ENCODE measurements around the gene TRIM32. TPM values are rescaled to one million over a fixed set of nuclear protein-coding genes. Genes with fewer than 3 reads are reported as not detected.

Gene TRIM32
- total RNA-seq, 6 experiments from 2014 or later = 5.2 to 8.4 (median 6.6) TPM

DNA sequence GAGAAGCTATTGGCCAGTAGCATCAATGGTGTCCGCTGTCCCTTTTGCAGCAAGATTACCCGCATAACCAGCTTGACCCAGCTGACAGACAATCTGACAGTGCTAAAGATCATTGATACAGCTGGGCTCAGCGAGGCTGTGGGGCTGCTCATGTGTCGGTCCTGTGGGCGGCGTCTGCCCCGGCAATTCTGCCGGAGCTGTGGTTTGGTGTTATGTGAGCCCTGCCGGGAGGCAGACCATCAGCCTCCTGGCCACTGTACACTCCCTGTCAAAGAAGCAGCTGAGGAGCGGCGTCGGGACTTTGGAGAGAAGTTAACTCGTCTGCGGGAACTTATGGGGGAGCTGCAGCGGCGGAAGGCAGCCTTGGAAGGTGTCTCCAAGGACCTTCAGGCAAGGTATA is 10.8 kb downstream of the TRIM32 start:
- no peak overlapping the region for H3K27ac ChIP-seq
- 97% methylated on average over 7 of the region's 16 CpGs for WGBS (ENCODE audit: insufficient coverage, low coverage, low lambda C conversion rate, missing lambda C conversion rate)
- no peaks in the 10 kb centered on the region for H3K9me3 ChIP-seq
- no peaks in the 10 kb centered on the region for H3K4me1 ChIP-seq
- DNase-seq (no peak), ATAC-seq (no peak)
- intact Hi-C loops (cut with DNase I) = no loop called here
- no peak for TF ChIP-seq POLR2A (IDR thresholded peaks at IDR 0.05)
- no peak for TF ChIP-seq CTCF (IDR thresholded peaks at IDR 0.05)
- no peak overlapping the region for H3K4me3 ChIP-seq
- H3K36me3 ChIP-seq = peaks cover 0 to 18% (median 12%) of the 10 kb centered on the region in 4 donors
- H3K27me3 ChIP-seq = no peaks in the 10 kb centered on the region

DNA sequence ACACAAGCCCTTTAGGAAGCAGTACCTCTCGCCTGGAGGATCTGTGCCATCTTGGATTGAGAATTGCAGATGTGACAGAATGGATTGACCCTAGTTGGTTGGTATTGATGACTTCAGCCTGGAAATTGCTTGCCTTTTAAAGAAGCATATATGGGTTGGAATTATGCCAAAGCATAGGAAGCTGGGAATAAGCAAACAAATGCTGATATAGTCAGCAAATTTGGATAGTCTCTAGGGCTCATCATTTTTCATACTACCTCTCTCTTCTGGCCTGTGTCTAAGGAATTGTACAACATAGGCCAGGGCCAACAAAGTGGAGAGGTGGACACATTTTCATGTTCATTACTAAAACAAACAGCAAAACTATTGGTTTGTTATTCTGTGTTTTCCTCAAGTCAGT is 13.2 kb downstream of the TRIM32 start:
- 100% methylated on average over 1 of the region's 1 CpG for WGBS (ENCODE audit: insufficient coverage, low coverage, low lambda C conversion rate, missing lambda C conversion rate)
- no peaks in the 10 kb centered on the region for H3K9me3 ChIP-seq
- H3K36me3 ChIP-seq = peaks cover 0 to 18% (median 12%) of the 10 kb centered on the region in 4 donors
- no peak for ATAC-seq
- H3K4me1 ChIP-seq = no peaks in the 10 kb centered on the region
- H3K4me3 ChIP-seq = no peak overlapping the region
- H3K27me3 ChIP-seq = no peaks in the 10 kb centered on the region
- no peak for TF ChIP-seq POLR2A (IDR thresholded peaks at IDR 0.05)
- TF ChIP-seq CTCF (IDR thresholded peaks at IDR 0.05) = no peak
- intact Hi-C loops (cut with DNase I) = no loop called here
- no peak overlapping the region for H3K27ac ChIP-seq
- no peak for DNase-seq

DNA sequence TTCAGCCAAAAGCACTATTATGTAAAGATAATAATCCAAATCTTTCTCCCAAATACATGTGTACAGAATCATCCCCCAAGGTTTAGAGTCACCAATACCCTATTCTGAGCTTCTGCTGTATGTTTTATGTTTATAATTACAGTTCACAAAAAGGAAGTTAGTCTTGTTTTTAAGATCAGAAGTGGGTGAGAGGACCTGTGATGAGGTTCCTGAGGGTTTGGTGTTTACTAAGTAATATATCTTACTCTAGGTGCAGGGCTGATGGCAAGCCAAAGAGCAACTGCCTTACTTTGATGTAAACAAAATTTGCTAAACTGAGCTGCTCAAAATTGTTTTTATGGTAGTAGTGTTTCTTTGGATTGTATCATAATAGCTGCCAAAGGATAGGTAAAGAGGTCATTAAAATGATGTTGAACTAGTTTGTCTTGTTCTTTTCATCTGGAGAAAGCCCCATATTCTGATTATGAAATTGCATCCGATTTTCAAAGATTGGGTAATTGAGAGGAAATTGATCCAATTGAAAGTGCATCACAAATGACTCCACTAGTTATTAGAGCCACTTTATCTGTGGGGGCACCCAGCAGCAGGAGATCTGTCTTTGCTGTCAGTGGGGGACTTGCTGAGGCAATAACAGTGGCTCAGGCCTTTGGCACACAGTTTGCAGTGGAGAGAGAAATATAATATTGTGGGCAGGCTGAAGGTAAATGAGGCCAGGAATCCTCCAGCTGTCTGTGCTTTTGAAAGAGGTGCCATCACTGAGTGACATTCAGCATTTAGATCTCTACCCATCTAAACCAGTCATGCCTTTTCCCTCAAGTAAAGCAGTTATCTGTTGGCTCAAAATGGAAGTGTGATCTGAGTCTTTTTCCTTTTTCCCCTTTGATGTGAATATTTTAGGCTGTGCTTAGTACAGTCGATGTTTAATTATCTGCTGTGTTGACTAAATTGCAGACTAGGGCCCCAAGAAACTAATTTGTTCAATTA is 14.1 kb downstream of the TRIM32 start:
- intact Hi-C loops (cut with DNase I) = no loop called here
- DNase-seq = no peak
- H3K27me3 ChIP-seq = no peaks in the 10 kb centered on the region
- WGBS (ENCODE audit: insufficient coverage, low coverage, low lambda C conversion rate, missing lambda C conversion rate) = 55% methylated on average over 2 of the region's 2 CpGs
- H3K36me3 ChIP-seq = peaks cover 0 to 18% (median 12%) of the 10 kb centered on the region in 4 donors
- H3K27ac ChIP-seq = no peak overlapping the region
- H3K4me3 ChIP-seq = no peak overlapping the region
- no peaks in the 10 kb centered on the region for H3K4me1 ChIP-seq
- ATAC-seq = no peak
- no peaks in the 10 kb centered on the region for H3K9me3 ChIP-seq
- TF ChIP-seq CTCF (IDR thresholded peaks at IDR 0.05) (no peak), POLR2A (IDR thresholded peaks at IDR 0.05) (no peak)

DNA sequence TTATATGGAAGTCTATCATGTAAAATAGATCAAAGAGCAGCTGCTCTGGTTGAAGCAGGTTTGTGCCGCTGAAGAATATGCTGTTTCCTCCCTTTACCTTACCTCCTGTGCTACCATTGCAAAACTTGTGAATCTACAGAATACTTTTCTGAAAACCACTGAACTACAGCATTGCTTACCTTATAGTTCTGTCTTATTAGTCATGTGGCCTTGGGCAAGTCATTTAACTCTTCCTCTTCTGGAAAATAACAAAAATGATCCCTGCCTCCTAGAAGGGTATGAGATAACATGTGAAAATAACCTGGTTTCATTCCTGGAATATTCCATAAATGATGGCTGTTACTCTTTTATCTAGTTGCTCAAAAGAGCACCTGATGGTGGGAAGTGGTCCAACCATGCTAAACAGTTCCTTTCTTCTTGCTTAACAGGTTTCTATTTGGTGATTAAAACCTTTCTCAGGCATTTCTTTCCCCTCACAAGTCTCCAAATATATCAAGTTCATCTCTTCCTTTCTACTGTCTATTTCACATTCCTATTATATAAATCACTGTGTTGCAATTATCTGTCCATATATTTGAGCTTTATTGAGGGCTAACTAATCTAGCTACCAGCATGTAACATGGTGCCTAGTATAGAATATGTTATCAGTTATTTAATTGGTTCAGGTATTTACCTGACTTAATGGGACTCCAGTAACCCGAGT is 15.0 kb downstream of the TRIM32 start:
- ATAC-seq (no peak), DNase-seq (no peak)
- Histone ChIP-seq H3K27me3 (no peaks in the 10 kb centered on the region), H3K27ac (no peak overlapping the region), H3K4me3 (no peak overlapping the region), H3K4me1 (no peaks in the 10 kb centered on the region), H3K36me3 (peaks cover 0 to 18% (median 12%) of the 10 kb centered on the region in 4 donors), H3K9me3 (no peaks in the 10 kb centered on the region)
- intact Hi-C loops (cut with DNase I) = no loop called here
- TF ChIP-seq CTCF (IDR thresholded peaks at IDR 0.05) (no peak), POLR2A (IDR thresholded peaks at IDR 0.05) (no peak)
- WGBS (ENCODE audit: insufficient coverage, low coverage, low lambda C conversion rate, missing lambda C conversion rate) = 68% methylated on average over 2 of the region's 2 CpGs
